Tibial artery (tissue), 4 donors: ENCODE data around the gene KIAA1671.

Experiments
- DNase-seq, 2 donors: peaks; one replicate each; pipeline ENCODE4 v3.0.0-alpha.2; 2019
- H3K27ac ChIP-seq, 2 donors: fragments of 200-600 bp; sonication (generic) in 1 of 2; 1 replicate in 1 of 2; 2 replicates in 1 of 2; pipeline ENCODE4 v1.5.1; 2018 to 2019; ENCODE audit warnings: mild to moderate bottlenecking in 1 of 2
- H3K27me3 ChIP-seq, 2 donors: fragments of 200-600 bp; sonication (generic) in 1 of 2; one replicate each; pipeline versions ENCODE4 v1.5.1 to v1.6.0; 2016 to 2019
- H3K36me3 ChIP-seq, 3 donors: fragments of 200-600 bp; sonication (generic) in 2 of 3; one replicate each; pipeline ENCODE4 v1.5.1; 2016 to 2019; ENCODE audit warnings: mild to moderate bottlenecking in 2 of 3
- H3K4me1 ChIP-seq, 4 donors: fragments of 200-600 bp; sonication (generic) in 2 of 4; 1 replicate in 3 of 4; 2 replicates in 1 of 4; pipeline ENCODE4 v1.5.1; 2016 to 2019
- H3K4me3 ChIP-seq, 2 donors: fragments of 200-600 bp; sonication (generic) in 1 of 2; 1 replicate in 1 of 2; 2 replicates in 1 of 2; pipeline ENCODE4 v1.5.1; 2018 to 2019; ENCODE audit warnings: mild to moderate bottlenecking in 2 of 2
- H3K9me3 ChIP-seq, 3 donors: fragments of 200-600 bp; sonication (generic) in 1 of 3; one replicate each; pipeline ENCODE4 v1.5.1; 2016 to 2019
- intact Hi-C: fragments of 100-400 bp; cut with DNase I; formaldehyde crosslinking; loops from one replicate; pipeline ENCODE4 v1.15.0; 2023; ENCODE audit warnings: low total_unique reads
- TF ChIP-seq, protein P1 (sequence below), 2 experiments: fragments of 200-600 bp in 1 of 2; fragments of 450-650 bp in 1 of 2; IDR thresholded peaks; one replicate each; pipeline ENCODE4 v1.5.1; 2017 to 2019; ENCODE audit warnings: antibody characterized with exemption in 2 of 2, mild to moderate bottlenecking in 1 of 2, moderate library complexity in 1 of 2

KIAA1671 gene

DNA sequence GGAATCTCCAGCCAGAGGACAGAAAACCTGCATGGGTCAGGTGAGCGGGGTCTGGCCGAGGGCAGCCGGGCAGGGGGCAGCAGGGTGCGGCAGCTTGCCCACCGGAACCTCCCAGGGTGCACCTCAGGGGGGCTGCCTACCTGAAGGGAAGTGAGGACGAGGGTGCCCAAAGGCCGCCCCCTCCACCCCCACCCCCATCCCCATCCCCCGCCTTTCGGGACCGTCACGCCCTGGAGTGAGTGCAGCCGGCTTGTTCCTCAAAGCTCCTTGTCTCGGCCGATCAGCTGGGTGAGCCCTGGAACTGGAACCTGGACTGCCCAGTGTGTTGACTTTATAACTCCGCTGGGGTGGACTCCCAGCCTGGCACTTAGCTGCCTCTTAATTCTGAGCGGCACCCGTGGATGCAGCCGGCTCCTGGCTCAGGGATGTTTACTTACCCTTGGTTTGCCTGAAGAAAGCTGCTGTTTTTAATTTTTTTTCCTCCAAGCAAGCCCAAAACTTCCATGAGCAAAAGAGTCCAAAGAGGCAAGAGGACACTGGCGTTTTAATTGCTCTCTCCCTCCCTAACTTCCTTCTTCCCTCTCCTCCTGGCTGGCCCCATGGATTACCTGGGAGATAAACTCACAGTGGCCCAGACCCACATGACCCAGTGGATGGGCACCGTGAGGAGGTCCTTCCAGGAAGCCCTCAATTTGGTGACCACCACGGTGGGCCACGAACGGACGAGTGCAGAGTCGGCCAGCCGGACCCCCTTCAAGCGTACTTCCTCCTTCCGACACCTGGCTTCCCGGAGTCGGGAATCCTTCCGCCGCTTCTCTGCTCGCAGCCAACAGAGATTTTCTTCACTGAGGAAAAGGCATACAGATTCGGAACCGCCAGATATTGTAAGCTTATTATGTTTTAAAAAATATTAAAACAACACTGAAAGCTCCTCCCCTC lies 159.3 kb downstream of the KIAA1671 start:
- Histone ChIP-seq H3K4me3 (peak overlapping the region; percentile 48 to 66), H3K27ac (peak overlapping the region; percentile 78 to 83), H3K27me3 (no peaks in the 10 kb centered on the region), H3K9me3 (no peaks in the 10 kb centered on the region), H3K4me1 (peaks cover 0 to 68% (median 49%) of the 10 kb centered on the region in 4 donors), H3K36me3 (peaks cover 0 to 22% (median 6%) of the 10 kb centered on the region in 3 donors)
- intact Hi-C loops, result no loop called here
- DNase-seq, result peak; percentile 73 to 89
- TF ChIP-seq, protein P1, sequence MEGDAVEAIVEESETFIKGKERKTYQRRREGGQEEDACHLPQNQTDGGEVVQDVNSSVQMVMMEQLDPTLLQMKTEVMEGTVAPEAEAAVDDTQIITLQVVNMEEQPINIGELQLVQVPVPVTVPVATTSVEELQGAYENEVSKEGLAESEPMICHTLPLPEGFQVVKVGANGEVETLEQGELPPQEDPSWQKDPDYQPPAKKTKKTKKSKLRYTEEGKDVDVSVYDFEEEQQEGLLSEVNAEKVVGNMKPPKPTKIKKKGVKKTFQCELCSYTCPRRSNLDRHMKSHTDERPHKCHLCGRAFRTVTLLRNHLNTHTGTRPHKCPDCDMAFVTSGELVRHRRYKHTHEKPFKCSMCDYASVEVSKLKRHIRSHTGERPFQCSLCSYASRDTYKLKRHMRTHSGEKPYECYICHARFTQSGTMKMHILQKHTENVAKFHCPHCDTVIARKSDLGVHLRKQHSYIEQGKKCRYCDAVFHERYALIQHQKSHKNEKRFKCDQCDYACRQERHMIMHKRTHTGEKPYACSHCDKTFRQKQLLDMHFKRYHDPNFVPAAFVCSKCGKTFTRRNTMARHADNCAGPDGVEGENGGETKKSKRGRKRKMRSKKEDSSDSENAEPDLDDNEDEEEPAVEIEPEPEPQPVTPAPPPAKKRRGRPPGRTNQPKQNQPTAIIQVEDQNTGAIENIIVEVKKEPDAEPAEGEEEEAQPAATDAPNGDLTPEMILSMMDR (IDR thresholded peaks at IDR 0.05), result no peak

DNA sequence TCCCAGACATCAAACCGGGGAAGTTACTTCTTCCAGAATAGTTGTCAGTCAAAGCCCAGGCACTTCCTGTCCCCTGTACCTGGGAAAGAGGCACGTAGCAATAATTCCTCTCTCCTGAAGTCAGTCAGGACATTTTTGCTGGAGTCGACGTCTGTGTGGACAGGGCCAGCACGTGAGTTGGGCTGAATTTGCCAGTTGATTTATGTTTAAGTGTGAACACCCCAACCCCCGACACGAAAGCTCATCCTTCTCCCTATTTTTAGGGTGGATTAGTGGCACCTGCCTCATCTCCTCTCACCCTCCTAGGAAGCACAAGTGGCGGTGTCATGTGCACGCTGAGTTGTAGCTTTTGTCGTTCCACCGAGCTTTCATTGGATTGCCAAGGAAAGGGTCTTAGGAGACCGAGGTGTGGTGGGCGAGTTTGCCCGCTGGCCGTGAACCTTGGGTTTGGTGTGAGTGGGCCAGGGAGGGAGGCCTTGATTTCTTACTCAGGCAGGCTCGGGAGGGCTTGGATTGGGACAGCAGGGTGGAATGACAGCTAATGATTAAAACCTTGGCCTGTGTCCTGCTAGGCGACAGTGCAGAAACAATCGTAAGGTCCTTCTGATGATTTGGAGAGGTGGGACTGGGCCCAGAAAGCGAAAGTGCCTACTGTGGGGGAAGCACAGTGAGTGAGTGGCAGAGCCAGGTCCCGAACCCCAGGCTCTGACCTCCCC lies 160.2 kb downstream of the KIAA1671 start:
- H3K36me3 ChIP-seq, result peaks cover 0 to 22% (median 9%) of the 10 kb centered on the region in 3 donors
- peaks cover 0 to 72% (median 49%) of the 10 kb centered on the region in 4 donors for H3K4me1 ChIP-seq
- no peaks in the 10 kb centered on the region for H3K27me3 ChIP-seq
- H3K4me3 ChIP-seq, result peak overlapping the region; percentile 48 to 66
- H3K27ac ChIP-seq, result peak overlapping the region; percentile 78 to 83
- intact Hi-C loops, result no loop called here
- H3K9me3 ChIP-seq, result no peaks in the 10 kb centered on the region
- DNase-seq, result no peak
- TF ChIP-seq, protein P1 (IDR thresholded peaks at IDR 0.05), result no peak

DNA sequence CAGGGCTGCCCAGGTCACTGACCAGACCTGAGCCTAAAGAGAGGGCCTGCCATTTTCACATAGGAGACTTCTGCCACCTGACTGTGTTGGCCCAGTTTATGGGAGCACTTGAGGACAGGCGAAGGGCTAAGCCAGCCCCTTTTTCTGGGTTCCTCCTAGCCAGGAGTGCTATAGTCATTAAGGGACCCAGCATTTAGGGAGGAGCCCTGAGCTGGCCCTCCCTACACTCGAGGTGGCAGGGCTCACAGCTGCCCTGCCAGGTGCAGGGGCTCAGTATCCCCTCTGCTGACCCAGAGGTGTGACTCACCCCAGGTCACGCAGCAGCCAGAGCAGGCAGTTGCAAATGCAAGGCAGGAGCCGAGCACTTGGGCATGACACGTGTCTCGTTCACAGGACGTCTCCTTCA lies 160.8 kb downstream of the KIAA1671 start:
- Histone ChIP-seq H3K4me3 (peak overlapping the region in 1 of 2 donors; percentile 66), H3K27me3 (no peaks in the 10 kb centered on the region), H3K36me3 (peaks cover 0 to 23% (median 13%) of the 10 kb centered on the region in 3 donors), H3K27ac (peak overlapping the region; percentile 78 to 83), H3K9me3 (no peaks in the 10 kb centered on the region), H3K4me1 (peaks cover 0 to 72% (median 49%) of the 10 kb centered on the region in 4 donors)
- intact Hi-C loops, result no loop called here
- no peak for DNase-seq
- TF ChIP-seq, protein P1 (IDR thresholded peaks at IDR 0.05), result no peak

DNA sequence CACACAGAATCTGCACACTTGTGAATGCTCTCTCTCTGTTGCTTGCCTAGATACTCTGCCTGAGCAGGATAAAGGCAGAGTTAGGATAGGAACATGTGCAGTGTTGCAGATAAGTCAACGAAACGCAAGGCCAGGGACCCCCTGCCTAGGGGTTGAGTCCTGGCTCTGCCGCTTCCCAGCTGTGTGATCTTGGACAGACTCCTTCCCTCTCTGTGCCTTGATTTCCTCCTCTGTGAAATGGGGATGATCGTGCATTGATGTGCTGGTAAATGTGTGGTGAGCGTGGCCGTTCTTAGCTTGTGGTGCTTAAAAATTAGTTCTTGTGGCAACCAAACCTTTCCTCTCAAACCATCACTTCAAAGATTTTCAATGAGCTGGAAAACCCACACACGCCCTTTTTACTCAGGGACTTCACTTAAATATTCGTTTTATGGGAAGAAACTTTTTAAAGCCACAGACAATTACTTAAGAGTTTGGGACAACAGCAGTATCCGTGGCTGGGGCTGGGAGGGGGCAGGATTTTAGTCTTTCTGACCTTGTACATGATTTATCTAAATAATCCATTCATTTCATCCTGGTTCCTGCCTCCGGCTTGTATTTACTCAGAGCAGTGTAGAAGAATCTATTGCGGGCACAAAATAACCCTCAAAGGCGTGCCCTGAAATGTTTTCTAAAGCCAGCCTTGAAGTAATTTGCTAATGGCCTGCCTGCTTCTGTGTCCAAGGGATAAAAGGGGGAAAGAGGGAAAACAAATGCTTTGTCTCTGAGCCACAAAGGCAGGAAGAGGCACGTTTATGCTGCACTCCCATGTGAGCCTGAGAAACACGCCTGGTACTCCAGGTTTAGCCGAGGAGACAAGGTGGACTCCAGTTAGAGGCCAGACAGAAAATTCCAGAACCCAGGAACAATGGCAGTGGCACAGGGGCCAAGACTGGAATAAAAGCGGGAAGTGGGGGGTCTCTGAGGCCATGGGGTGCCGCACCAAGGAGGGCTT lies 162.2 kb downstream of the KIAA1671 start:
- no peak overlapping the region for H3K4me3 ChIP-seq
- H3K36me3 ChIP-seq, result peaks cover 0 to 17% (median 15%) of the 10 kb centered on the region in 3 donors
- H3K4me1 ChIP-seq, result peaks cover 0 to 77% (median 52%) of the 10 kb centered on the region in 4 donors
- DNase-seq, result no peak
- no peaks in the 10 kb centered on the region for H3K9me3 ChIP-seq
- intact Hi-C loops, result no loop called here
- peak overlapping the region; percentile 78 to 83 for H3K27ac ChIP-seq
- H3K27me3 ChIP-seq, result no peaks in the 10 kb centered on the region
- TF ChIP-seq, protein P1 (IDR thresholded peaks at IDR 0.05), result no peak

DNA sequence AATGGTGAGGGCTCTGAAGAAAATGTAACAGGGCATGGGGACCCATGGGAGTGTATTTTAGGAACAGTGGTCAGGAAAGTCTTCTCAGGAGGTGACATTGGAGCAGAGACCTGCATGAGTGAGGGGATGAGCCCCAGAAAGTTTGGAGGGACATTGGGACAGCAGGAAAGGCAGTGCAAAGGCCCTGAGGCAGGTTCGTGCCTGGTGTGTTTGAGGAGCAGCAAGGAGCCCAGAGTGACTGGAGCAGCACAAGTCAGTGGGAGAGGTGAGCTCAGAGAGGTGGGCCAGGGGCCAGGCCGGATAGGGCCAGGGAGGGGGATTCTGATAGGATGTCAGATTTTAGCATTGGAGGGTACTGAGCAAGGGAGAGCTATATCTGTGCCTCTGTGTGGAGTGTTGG lies 167.1 kb downstream of the KIAA1671 start:
- no peaks in the 10 kb centered on the region for H3K9me3 ChIP-seq
- DNase-seq, result no peak
- no peaks in the 10 kb centered on the region for H3K27me3 ChIP-seq
- H3K27ac ChIP-seq, result peak overlapping the region; percentile 6 to 51
- TF ChIP-seq, protein P1 (IDR thresholded peaks at IDR 0.05), result no peak
- H3K4me3 ChIP-seq, result no peak overlapping the region
- peaks cover 0 to 74% (median 32%) of the 10 kb centered on the region in 4 donors for H3K4me1 ChIP-seq
- intact Hi-C loops, result no loop called here
- peaks cover 0 to 19% (median 17%) of the 10 kb centered on the region in 3 donors for H3K36me3 ChIP-seq
